H9 (cell line): ENCODE data around the gene MEGF9. TPM values are rescaled to one million over a fixed set of nuclear protein-coding genes. Genes with fewer than 3 reads are reported as not detected.

ENCODE experiments used
- DNase-seq: peaks from one replicate; pipeline ENCODE4 v3.0.0-alpha.2; 2017
- H2AFZ ChIP-seq: one replicate; pipeline ENCODE4 v1.6.1; 2013; ENCODE audit warnings: mild to moderate bottlenecking, low read length, control low read depth, moderate library complexity
- H2AK5ac ChIP-seq: 2 replicates; pipeline ENCODE4 v1.6.1; 2013; ENCODE audit warnings: low read length, control low read depth, mixed read lengths; ENCODE audit not compliant: insufficient read length
- H2BK120ac ChIP-seq: one replicate; pipeline ENCODE4 v1.6.1; 2013; ENCODE audit warnings: low read depth, mild to moderate bottlenecking, low read length, control low read depth, inconsistent platforms; ENCODE audit not compliant: poor library complexity, severe bottlenecking
- H2BK12ac ChIP-seq: 2 replicates; pipeline ENCODE4 v1.6.1; 2013; ENCODE audit warnings: low read length, control low read depth, mixed read lengths, low read depth; ENCODE audit not compliant: insufficient read length
- H2BK15ac ChIP-seq: 2 replicates; pipeline ENCODE4 v1.6.1; 2013; ENCODE audit warnings: low read depth, low read length, control low read depth
- H2BK20ac ChIP-seq: one replicate; pipeline ENCODE4 v1.6.1; 2013; ENCODE audit warnings: low read depth, mild to moderate bottlenecking, low read length, control low read depth, inconsistent platforms; ENCODE audit not compliant: poor library complexity, severe bottlenecking
- H2BK5ac ChIP-seq: 2 replicates; pipeline ENCODE4 v1.6.1; 2013; ENCODE audit warnings: low read length, control low read depth, mixed read lengths; ENCODE audit not compliant: insufficient read length
- H3K14ac ChIP-seq: 2 replicates; pipeline ENCODE4 v1.6.1; 2013; ENCODE audit warnings: low read length, control low read depth; ENCODE audit not compliant: insufficient read depth
- H3K18ac ChIP-seq: 2 replicates; pipeline ENCODE4 v1.6.1; 2013; ENCODE audit warnings: low read depth, mild to moderate bottlenecking, mixed read lengths, low read length, control low read depth; ENCODE audit not compliant: insufficient read length
- H3K23ac ChIP-seq: 2 replicates; pipeline ENCODE4 v1.6.1; 2013; ENCODE audit warnings: low read length, control low read depth, mixed read lengths, low read depth; ENCODE audit not compliant: insufficient read length
- H3K23me2 ChIP-seq: 2 replicates; pipeline ENCODE4 v1.6.1; 2013; ENCODE audit warnings: low read depth, mild to moderate bottlenecking, mixed read lengths, low read length, control low read depth; ENCODE audit not compliant: insufficient read length, poor library complexity, severe bottlenecking
- H3K27ac ChIP-seq: 2 replicates; pipeline ENCODE4 v1.5.1; 2013; ENCODE audit warnings: low read length, control low read depth, mixed read lengths, low read depth; ENCODE audit not compliant: insufficient read length
- H3K27me3 ChIP-seq: 2 replicates; pipeline ENCODE4 v1.6.1; 2013; ENCODE audit warnings: low read length, control low read depth, inconsistent platforms; ENCODE audit not compliant: insufficient read depth
- H3K4ac ChIP-seq: 2 replicates; pipeline ENCODE4 v1.6.1; 2013; ENCODE audit warnings: low read depth, mild to moderate bottlenecking, control low read depth, inconsistent platforms, low read length, moderate library complexity
- H3K4me1 ChIP-seq: 2 replicates; pipeline ENCODE4 v1.6.1; 2013; ENCODE audit warnings: low read length, control low read depth, inconsistent platforms; ENCODE audit not compliant: insufficient read depth
- H3K4me2 ChIP-seq: 2 replicates; pipeline ENCODE4 v1.6.1; 2013; ENCODE audit warnings: low read length, control low read depth, mixed read lengths; ENCODE audit not compliant: insufficient read length, insufficient read depth
- H3K56ac ChIP-seq: 2 replicates; pipeline ENCODE4 v1.6.1; 2013; ENCODE audit warnings: low read depth, mild to moderate bottlenecking, mixed read lengths, low read length, control low read depth; ENCODE audit not compliant: insufficient read length
- H3K79me1 ChIP-seq: 2 replicates; pipeline ENCODE4 v1.6.1; 2013; ENCODE audit warnings: low read depth, mild to moderate bottlenecking, moderate library complexity, low read length, control low read depth, inconsistent platforms; ENCODE audit not compliant: insufficient read depth, poor library complexity, severe bottlenecking
- H3K79me2 ChIP-seq: 2 replicates; pipeline ENCODE4 v1.6.1; 2013; ENCODE audit warnings: low read length, control low read depth, inconsistent platforms; ENCODE audit not compliant: insufficient read depth
- H3K9ac ChIP-seq: 2 replicates; pipeline ENCODE4 v1.6.1; 2013; ENCODE audit warnings: low read length, control low read depth, mixed read lengths; ENCODE audit not compliant: insufficient read length; ENCODE audit errors: extremely low read depth
- H3K9me3 ChIP-seq: one replicate; pipeline ENCODE4 v1.6.1; 2013; ENCODE audit warnings: low read depth, low read length, inconsistent platforms; ENCODE audit not compliant: control insufficient read depth
- H3T11ph ChIP-seq: one replicate; pipeline ENCODE4 v1.6.1; 2013; ENCODE audit warnings: mild to moderate bottlenecking, low read length, control low read depth, inconsistent platforms
- H4K20me1 ChIP-seq: one replicate; pipeline ENCODE4 v1.6.1; 2013; ENCODE audit not compliant: control insufficient read depth, insufficient read length, insufficient read depth
- H4K5ac ChIP-seq: 2 replicates; pipeline ENCODE4 v1.6.1; 2013; ENCODE audit warnings: low read depth, mild to moderate bottlenecking, mixed read lengths, low read length, control low read depth; ENCODE audit not compliant: insufficient read length
- H4K8ac ChIP-seq: replicated peaks from 2 replicates; pipeline ENCODE4 v1.6.1; 2013; ENCODE audit warnings: low read length, control low read depth, mixed read lengths, low read depth; ENCODE audit not compliant: insufficient read length
- H4K91ac ChIP-seq: 2 replicates; pipeline ENCODE4 v1.6.1; 2013; ENCODE audit warnings: low read depth, mild to moderate bottlenecking, moderate library complexity, mixed read lengths, low read length, control low read depth; ENCODE audit not compliant: insufficient read length
- H3K27ac Mint-ChIP-seq, 3 experiments: 2 replicates in 2 of 3; 3 replicates in 1 of 3; pipeline ENCODE4 v1.8.0; 2020 to 2021; ENCODE audit warnings: mixed read lengths in 3 of 3, mild to moderate bottlenecking in 1 of 3, moderate library complexity in 1 of 3
- H3K27me3 Mint-ChIP-seq: 2 replicates; pipeline ENCODE4 v1.8.0; 2021; ENCODE audit warnings: low read depth, mild to moderate bottlenecking, moderate library complexity, mixed read lengths
- H3K36me3 Mint-ChIP-seq, 3 experiments: 2 replicates in 2 of 3; 3 replicates in 1 of 3; pipeline ENCODE4 v1.8.0; 2020 to 2021; ENCODE audit warnings: low read depth in 3 of 3, mixed read lengths in 3 of 3; ENCODE audit not compliant: insufficient read depth in 1 of 3
- H3K4me1 Mint-ChIP-seq, 2 experiments: 2 replicates each; pipeline ENCODE4 v1.8.0; 2020; ENCODE audit warnings: mixed read lengths in 2 of 2
- H3K4me3 Mint-ChIP-seq, 2 experiments: 2 replicates in 1 of 2; 3 replicates in 1 of 2; pipeline ENCODE4 v1.8.0; 2020 to 2021; ENCODE audit warnings: mild to moderate bottlenecking in 2 of 2, mixed read lengths in 2 of 2, moderate library complexity in 1 of 2
- H3K9me3 Mint-ChIP-seq, 2 experiments: 2 replicates in 1 of 2; 3 replicates in 1 of 2; pipeline ENCODE4 v1.8.0; 2020; ENCODE audit warnings: mild to moderate bottlenecking in 2 of 2, mixed read lengths in 2 of 2, moderate library complexity in 1 of 2
- WGBS: extraction: QIAGEN DNeasy Blood & Tissue Kit; methylation state at CpG from one replicate; pipeline ENCODE4 v1.1.7; 2013; ENCODE audit warnings: missing lambda C conversion rate, low lambda C conversion rate, mixed read lengths; ENCODE audit not compliant: insufficient read length; ENCODE audit errors: extremely low coverage; 5-methylcytosine and 5-hydroxymethylcytosine counted together
- total RNA-seq: library from RNA; stranded (reverse); gene quantifications from 2 replicates; pipeline ENCODE4 v1.2.1, GENCODE V29; 2021
- TF ChIP-seq, protein P1 (sequence below): fragments of 200-600 bp; sonication (generic); conservative IDR thresholded peaks from 3 replicates; pipeline ENCODE4 v1.8.0; 2021; ENCODE audit warnings: antibody characterized with exemption, mild to moderate bottlenecking

The MEGF9 gene
- total RNA-seq, 1 experiment from 2014 or later: 0.94 TPM

DNA sequence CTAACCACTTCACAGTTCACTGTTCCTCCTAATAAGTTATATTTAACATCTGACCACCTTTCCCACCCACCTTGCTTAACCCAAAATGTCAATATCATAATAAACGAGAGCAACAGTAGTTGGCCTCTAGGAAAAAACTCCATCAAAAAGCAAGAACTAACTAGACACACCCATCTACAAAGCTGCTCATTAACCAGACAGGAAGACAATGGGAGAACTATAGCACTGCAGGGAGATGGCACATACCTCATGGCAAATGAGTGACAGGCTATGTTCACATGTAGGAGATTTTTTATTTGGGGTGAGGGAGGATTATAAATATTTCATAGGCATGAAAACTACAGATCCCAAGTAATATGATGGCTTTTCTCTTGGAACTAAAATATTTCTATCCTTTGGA is 110.7 kb downstream of the MEGF9 start:
- no peaks in the 10 kb centered on the region; the same call in 1 of the 2 replicates for H3K27me3 Mint-ChIP-seq
- no peak overlapping the region for H3K27ac Mint-ChIP-seq
- H3K4me1 Mint-ChIP-seq: no peaks in the 10 kb centered on the region
- Histone ChIP-seq H3K4me2 (no peak overlapping the region), H3K56ac (no peak overlapping the region), H3K27me3 (no peaks in the 10 kb centered on the region; the same call in 1 of the 2 replicates), H3K14ac (no peak overlapping the region), H2BK20ac (no peak overlapping the region), H3K23me2 (no peaks in the 10 kb centered on the region), H3T11ph (no peak overlapping the region), H2BK15ac (no peak overlapping the region), H3K4me1 (no peaks in the 10 kb centered on the region), H2BK5ac (no peak overlapping the region), H4K20me1 (no peaks in the 10 kb centered on the region), H4K5ac (no peak overlapping the region), H4K8ac (no peak overlapping the region), H3K4ac (no peak overlapping the region), H2BK120ac (no peak overlapping the region), H2AFZ (no peak overlapping the region), H3K18ac (no peak overlapping the region), H3K23ac (no peak overlapping the region), H2AK5ac (no peak overlapping the region), H2BK12ac (no peak overlapping the region), H3K79me1 (no peaks in the 10 kb centered on the region), H3K9ac (no peak overlapping the region), H4K91ac (no peak overlapping the region), H3K9me3 (no peaks in the 10 kb centered on the region), H3K79me2 (no peaks in the 10 kb centered on the region), H3K27ac (no peak overlapping the region)
- no peak for DNase-seq
- no peaks in the 10 kb centered on the region for H3K9me3 Mint-ChIP-seq
- no peaks in the 10 kb centered on the region for H3K36me3 Mint-ChIP-seq
- H3K4me3 Mint-ChIP-seq: no peak overlapping the region
- no CpG with 5 or more reads among the region's 1 CpG for WGBS
- TF ChIP-seq, protein P1, sequence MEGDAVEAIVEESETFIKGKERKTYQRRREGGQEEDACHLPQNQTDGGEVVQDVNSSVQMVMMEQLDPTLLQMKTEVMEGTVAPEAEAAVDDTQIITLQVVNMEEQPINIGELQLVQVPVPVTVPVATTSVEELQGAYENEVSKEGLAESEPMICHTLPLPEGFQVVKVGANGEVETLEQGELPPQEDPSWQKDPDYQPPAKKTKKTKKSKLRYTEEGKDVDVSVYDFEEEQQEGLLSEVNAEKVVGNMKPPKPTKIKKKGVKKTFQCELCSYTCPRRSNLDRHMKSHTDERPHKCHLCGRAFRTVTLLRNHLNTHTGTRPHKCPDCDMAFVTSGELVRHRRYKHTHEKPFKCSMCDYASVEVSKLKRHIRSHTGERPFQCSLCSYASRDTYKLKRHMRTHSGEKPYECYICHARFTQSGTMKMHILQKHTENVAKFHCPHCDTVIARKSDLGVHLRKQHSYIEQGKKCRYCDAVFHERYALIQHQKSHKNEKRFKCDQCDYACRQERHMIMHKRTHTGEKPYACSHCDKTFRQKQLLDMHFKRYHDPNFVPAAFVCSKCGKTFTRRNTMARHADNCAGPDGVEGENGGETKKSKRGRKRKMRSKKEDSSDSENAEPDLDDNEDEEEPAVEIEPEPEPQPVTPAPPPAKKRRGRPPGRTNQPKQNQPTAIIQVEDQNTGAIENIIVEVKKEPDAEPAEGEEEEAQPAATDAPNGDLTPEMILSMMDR: no peak
